GM12873 (cell line): ENCODE results near the gene TMPRSS5.

ENCODE experiments used
- TF ChIP-seq, protein P1 (sequence below): IDR thresholded peaks from 2 replicates; pipeline ENCODE4 v1.5.1; 2012; ENCODE audit warnings: low read depth, mild to moderate bottlenecking, moderate library complexity, low read length, control low read depth; ENCODE audit not compliant: insufficient read depth; ENCODE audit errors: missing control alignments

Gene TMPRSS5

DNA sequence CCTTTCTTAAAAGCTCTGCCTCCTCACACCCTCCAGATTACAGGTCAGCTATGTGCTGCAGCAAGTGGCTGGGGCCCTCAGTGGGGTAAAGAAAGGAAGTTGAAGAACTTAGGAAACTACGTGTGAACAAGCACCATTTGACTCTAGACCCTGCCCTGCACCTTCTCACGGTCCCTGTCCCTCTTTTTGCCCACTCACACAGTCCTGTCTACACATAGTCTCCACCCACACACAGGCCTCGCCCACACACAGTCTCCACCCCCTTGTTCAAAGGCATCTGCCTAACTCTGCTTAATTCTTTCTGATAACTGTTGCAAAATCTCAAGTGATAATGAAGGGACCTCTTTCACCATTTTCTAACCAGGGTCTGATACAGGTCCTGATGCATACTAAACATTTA lies 59.0 kb downstream of the TMPRSS5 start:
- TF ChIP-seq, protein P1, sequence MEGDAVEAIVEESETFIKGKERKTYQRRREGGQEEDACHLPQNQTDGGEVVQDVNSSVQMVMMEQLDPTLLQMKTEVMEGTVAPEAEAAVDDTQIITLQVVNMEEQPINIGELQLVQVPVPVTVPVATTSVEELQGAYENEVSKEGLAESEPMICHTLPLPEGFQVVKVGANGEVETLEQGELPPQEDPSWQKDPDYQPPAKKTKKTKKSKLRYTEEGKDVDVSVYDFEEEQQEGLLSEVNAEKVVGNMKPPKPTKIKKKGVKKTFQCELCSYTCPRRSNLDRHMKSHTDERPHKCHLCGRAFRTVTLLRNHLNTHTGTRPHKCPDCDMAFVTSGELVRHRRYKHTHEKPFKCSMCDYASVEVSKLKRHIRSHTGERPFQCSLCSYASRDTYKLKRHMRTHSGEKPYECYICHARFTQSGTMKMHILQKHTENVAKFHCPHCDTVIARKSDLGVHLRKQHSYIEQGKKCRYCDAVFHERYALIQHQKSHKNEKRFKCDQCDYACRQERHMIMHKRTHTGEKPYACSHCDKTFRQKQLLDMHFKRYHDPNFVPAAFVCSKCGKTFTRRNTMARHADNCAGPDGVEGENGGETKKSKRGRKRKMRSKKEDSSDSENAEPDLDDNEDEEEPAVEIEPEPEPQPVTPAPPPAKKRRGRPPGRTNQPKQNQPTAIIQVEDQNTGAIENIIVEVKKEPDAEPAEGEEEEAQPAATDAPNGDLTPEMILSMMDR = no peak

DNA sequence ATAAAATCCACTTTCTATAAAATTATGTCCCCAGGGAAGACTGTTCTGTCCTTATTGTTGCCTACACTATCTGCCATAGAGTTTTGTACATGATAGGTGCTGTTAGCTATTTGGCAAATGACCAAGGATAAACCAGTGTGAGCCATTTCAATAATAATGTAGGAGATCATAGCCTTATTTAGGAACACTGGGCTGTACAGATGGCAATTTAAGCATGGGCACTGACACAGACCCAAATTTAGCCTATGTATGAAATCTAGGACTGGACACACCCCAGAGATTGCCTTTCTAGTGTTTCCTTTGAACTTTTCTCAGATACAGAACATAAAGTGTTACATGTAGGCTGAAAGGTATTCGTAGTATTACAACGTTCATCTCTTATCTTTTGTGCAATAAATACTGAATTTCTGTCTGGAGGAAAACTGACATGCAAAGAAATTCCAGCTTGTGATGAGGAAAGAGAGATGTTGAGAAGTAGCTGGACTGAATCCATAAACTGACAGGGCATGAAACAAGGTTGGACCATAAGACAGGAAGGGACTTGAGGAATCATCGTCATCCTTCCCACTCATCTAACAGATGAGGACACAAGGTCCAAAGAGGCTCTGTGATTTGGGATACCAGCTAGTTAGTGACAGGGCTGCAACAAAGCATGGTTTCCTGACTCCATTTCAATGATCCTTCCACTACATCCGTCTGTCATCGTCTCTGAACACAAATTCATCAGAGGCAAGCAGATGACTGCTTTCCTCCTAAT lies 60.3 kb downstream of the TMPRSS5 start:
- TF ChIP-seq, protein P1 = no peak

DNA sequence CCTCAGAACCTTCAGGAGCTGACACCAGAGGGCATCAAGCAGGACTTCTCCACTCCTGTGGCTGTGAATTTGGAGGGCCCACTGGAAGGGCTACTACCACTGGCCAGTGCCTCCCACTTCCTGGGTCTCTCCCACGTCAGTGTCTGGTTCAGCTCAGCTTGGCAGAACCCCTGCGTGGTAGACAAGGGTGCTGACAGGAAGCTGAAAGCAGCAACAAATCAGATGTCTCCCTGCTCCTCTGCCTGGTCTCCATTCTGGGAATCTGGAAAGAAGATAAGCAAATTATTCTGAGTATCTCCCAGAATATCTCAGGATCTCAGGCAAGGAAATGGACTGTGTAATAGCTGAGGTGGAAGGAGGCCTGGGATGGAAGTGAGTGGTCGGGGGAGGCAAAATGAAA lies 61.5 kb downstream of the TMPRSS5 start:
- TF ChIP-seq, protein P1 = no peak

DNA sequence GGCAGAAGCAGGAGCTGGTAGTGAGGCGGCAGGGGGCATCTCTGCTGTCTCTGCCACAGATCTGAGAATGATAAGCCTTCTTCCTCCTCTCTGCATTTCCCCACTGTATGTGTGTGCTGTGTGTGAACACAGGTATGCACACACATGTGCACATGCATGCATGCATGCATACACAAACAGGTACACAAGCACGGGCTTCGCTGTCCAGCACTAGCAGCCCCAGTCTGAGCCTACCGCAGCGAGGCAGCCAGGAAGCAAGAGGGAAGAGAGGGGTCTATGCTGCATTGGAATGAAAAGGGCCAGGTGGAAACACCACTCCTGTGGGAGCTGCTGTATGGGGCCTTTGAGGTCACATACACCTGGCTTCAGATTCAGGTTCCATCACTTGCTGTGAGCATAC lies 62.4 kb downstream of the TMPRSS5 start:
- TF ChIP-seq, protein P1 = no peak

DNA sequence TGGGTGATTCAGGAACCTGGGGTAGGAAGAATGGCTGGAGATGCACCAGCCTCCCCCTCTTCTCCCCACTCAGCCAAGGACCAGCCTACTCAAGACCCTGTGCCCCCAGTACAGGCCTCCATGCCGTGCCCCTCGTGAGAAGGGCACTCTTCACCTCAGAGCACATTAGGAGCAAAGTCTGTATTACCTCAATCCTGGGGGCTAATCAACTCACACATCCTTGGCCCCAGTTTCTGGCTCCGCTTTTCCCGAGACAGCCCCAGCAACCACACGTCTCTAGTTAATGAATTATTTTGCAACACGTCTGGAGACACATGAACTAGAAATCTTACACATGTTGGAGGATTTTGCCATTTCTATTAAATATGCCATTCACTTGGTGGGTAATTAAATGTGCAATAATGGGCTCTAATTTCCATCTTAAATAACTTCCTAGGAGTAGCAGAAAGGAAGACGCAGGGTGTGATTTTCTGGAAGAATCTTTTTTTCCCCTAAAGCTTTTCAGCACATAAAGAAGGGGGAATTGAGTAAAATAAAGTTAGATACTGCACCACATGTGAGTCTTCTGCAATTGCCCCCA lies 63.0 kb downstream of the TMPRSS5 start:
- TF ChIP-seq, protein P1 = no peak

DNA sequence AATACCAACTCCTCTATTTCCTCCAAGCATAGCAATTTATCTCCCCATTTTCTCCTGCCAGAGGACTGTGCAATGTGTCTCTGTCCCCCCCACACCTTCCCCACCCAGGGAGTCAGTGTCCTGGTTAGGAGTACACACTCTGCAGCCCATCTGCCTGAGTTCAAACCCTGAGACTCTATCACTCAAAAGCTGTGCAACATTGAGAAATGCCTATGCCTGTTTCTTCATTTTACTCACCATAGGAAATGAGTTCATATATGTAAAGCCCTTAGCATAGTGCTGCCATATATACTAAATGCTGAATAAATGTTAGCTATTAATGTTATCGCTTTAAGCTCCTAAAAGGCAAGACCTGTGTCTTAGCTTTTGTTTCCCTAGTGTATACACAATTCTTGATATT lies 64.0 kb downstream of the TMPRSS5 start:
- TF ChIP-seq, protein P1 = no peak

DNA sequence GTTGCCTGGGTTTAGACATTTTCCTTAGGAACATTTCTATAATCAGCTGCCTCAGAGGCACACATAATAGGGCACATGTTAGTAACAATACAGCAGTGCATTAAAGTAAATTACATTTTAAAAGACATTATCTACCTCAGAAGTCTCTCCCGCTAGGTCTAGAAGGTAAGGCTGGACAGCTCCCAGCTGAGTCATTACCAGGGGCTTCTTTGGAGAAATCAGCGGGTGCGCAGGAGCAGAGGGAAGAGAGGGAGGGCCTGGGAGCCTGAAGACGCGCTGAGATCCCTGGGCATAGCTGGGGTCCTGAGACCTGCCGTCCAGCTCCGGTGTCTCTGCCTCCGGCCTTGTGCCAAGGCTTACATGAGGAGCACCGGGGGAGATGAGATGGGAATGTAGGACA lies 67.7 kb downstream of the TMPRSS5 start:
- TF ChIP-seq, protein P1 = no peak
